ENCODE results near the gene SEZ6L. TPM values are rescaled to one million over a fixed set of nuclear protein-coding genes. Genes with fewer than 3 reads are reported as not detected.

SEZ6L gene
- total RNA-seq, 1 donor from 2014 or later: 0.03 TPM

- peak; percentile 67 for DNase-seq (ENCODE audit: low read depth)
These were observed 247.5 kb downstream of the SEZ6L start for GRCh38 chr22:26416670-26417276.

DNA sequence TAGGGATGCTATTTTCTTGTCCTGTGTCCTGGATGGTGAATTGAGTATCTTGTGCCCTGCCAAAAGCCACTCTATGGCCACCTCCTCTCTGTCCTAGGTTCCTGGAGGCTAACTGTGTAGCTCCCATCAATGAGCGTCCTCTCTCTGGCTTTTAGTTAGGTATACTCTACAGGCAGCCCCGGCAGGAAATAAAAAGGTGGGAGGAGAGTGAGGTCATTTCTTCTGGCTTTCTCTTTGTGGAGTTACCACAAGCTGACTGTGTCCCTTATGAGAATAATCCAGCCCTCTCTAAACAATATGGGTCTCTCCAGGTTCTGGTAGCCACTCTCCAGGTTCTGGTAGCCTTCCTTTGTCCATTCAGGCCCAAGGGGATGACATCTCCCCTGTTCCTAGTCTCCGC is 248.1 kb downstream of the SEZ6L start:
- no peak for DNase-seq (ENCODE audit: low read depth)

GRCh38 chr22:26418620-26419019 is 249.4 kb downstream of the SEZ6L start:
- no peak for DNase-seq (ENCODE audit: low read depth)

- no peak for DNase-seq (ENCODE audit: low read depth)
These were observed 257.7 kb downstream of the SEZ6L start for GRCh38 chr22:26426924-26427323.

- peak; percentile 60 for DNase-seq (ENCODE audit: low read depth)
These were observed 259.5 kb downstream of the SEZ6L start, which contains the start of gene ASPHD2 for GRCh38 chr22:26428515-26429457. ASPHD2 (plus strand) TSS chr22:26429260; CDS start chr22:26433616, 4,356 bp downstream.

- no peak for DNase-seq (ENCODE audit: low read depth)
These were observed 260.4 kb downstream of the SEZ6L start for GRCh38 chr22:26429458-26430286.

DNA sequence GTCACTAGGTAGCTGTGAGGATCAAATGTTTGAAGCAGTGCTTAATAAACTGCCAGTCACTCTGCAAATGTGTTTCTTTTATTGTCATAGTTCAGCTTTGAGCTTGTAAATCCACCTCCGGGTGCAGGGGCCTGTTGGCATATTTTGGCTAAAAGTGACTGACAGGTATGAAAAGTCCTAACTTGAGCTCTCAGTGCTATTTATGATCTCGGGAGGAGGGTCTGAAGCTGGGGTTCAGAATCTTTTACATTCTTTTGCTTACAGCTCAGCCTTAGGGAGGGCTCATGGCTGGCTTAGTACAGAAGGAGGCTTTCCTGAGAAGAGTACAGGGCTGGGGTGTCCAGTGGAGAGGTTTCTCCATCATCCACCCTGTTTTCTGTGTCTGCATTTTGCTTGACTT is 261.3 kb downstream of the SEZ6L start:
- no peak for DNase-seq (ENCODE audit: low read depth)

DNA sequence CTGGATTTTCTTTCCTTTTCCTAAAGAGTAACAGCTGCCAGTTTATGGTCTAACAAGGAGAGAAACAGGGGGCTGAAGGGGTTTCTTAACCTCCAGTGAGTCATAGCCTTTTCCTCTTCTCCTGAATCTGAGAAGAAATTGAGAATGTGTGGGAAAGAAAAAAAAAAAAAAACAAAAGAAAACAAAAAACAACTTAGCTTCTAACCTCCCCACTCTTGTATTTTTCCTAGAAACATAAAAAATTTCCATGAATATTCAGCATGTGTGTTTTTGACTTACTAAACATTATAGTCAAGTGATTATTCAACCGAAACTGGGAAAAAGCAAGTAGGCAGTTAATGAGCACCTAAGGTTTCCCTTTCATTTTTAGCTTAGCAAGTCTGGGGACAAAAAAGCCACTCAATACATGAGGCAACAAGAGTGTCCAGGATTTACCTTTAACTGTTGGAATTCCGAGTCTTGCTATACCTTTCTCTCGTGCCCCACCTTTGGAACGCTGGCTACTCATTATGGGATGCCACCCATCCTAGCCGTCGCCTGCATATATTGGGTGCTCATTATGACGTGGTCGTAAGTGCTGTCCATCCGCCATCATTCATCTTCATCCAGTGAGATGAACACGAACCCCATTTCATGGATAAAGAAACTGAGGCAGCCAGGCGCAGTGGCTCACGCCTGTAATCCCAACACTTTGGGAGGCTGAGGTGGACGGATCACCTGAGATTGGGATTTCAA is 262.2 kb downstream of the SEZ6L start:
- peak; percentile 27 for DNase-seq (ENCODE audit: low read depth)

- no peak for DNase-seq (ENCODE audit: low read depth)
These were observed 263.5 kb downstream of the SEZ6L start for GRCh38 chr22:26432619-26433311.
